ENCODE data around the gene PRRT4.

- TF ChIP-seq CTCF (IDR thresholded peaks at IDR 0.05) (no peak), ZFX (IDR thresholded peaks at IDR 0.05; ENCODE audit: borderline replicate concordance) (no peak)
These were observed 1.6 kb downstream of the PRRT4 start for GRCh38 chr7:128359939-128360338.

Measured in 22Rv1 (cell line).